Measurements from ENCODE around the gene ATXN2.

- no peak for TF ChIP-seq EZH2 (IDR thresholded peaks at IDR 0.05; ENCODE audit: insufficient read depth, poor library complexity, severe bottlenecking)
- TF ChIP-seq EZH2phosphoT487 (IDR thresholded peaks at IDR 0.05; ENCODE audit: insufficient read depth, low read depth) = no peak
These were observed 162.3 kb downstream of the ATXN2 start for GRCh38 chr12:111436811-111437210.
